Suprapubic skin (tissue), 4 donors: Measurements from ENCODE around the gene SLC35F1. TPM values are rescaled to one million over a fixed set of nuclear protein-coding genes. Genes with fewer than 3 reads are reported as not detected.

Experiments
- DNase-seq, 2 donors: peaks; one replicate each; pipeline ENCODE4 v3.0.0-alpha.2; 2019; ENCODE audit warnings: low spot score in 2 of 2
- H3K27ac ChIP-seq: fragments of 200-600 bp; sonication (generic); one replicate; pipeline ENCODE4 v1.5.1; 2019
- H3K27me3 ChIP-seq: fragments of 200-600 bp; sonication (generic); one replicate; pipeline ENCODE4 v1.5.1; 2019
- H3K36me3 ChIP-seq: fragments of 200-600 bp; sonication (generic); one replicate; pipeline ENCODE4 v1.5.1; 2019
- H3K4me1 ChIP-seq: fragments of 200-600 bp; sonication (generic); one replicate; pipeline ENCODE4 v1.5.1; 2019
- H3K4me3 ChIP-seq: fragments of 200-600 bp; sonication (generic); one replicate; pipeline ENCODE4 v1.5.1; 2019; ENCODE audit warnings: mild to moderate bottlenecking
- H3K9me3 ChIP-seq: fragments of 200-600 bp; sonication (generic); one replicate; pipeline ENCODE4 v1.5.1; 2019
- CTCF ChIP-seq, 2 donors: fragments of 200-600 bp in 1 of 2; fragments of 450-650 bp in 1 of 2; sonication (generic) in 1 of 2; IDR thresholded peaks; one replicate each; pipeline ENCODE4 v1.5.1; 2016 to 2019; ENCODE audit warnings: antibody characterized with exemption in 2 of 2, mild to moderate bottlenecking in 1 of 2, moderate library complexity in 1 of 2
- EP300 ChIP-seq: sonication (generic); formaldehyde crosslinking; IDR thresholded peaks from one replicate; pipeline ENCODE4 v1.6.1; 2017; ENCODE audit warnings: antibody characterized with exemption
- POLR2A ChIP-seq, 2 donors: fragments of 450-650 bp; IDR thresholded peaks; one replicate each; pipeline ENCODE4 v1.6.1; 2017; ENCODE audit warnings: antibody characterized with exemption in 2 of 2, mild to moderate bottlenecking in 2 of 2, moderate library complexity in 2 of 2
- POLR2AphosphoS5 ChIP-seq, 3 donors: sonication (generic); formaldehyde crosslinking; IDR thresholded peaks; one replicate each; pipeline ENCODE4 v1.6.1; 2017; ENCODE audit warnings: antibody characterized with exemption in 3 of 3
- WGBS: methylation state at CpG from one replicate; pipeline ENCODE4 v1.1.5; 2018; 5-methylcytosine and 5-hydroxymethylcytosine counted together
- total RNA-seq, 4 donors: library from RNA; depleted of rRNA; stranded (reverse); fragments of >200 nt; gene quantifications; one replicate each; pipeline ENCODE4 v1.1.0, GENCODE V29; 2016

The SLC35F1 gene
- total RNA-seq, 4 donors from 2014 or later = 0.34 to 1.1 (median 0.95) TPM

DNA sequence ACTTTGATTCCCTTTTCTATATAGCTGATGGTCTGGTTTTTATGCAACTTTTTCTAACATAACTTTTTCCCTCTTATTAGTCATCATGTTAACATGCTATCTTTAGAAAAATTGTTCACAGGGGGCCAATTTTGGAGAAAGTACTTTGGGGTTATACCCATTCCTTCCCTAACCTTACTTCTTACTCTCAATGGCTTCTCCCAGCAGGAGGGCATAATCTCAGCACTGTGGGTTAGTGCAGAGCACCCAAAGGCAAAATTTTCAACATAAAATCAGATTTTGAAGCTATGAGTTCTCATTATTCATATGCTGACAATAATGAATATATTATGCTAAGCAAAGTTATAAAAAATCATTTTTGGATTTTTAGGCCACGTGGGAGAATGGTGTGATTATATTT is 299.2 kb downstream of the SLC35F1 start:
- no peak for TF ChIP-seq CTCF (IDR thresholded peaks at IDR 0.05)
- no peak for TF ChIP-seq EP300
- TF ChIP-seq POLR2A (IDR thresholded peaks at IDR 0.05) = no peak
- TF ChIP-seq POLR2AphosphoS5 (IDR thresholded peaks at IDR 0.05) = no peak
- Histone ChIP-seq H3K4me1 (no peaks in the 10 kb centered on the region), H3K9me3 (no peaks in the 10 kb centered on the region), H3K27ac (no peak overlapping the region), H3K36me3 (no peaks in the 10 kb centered on the region), H3K4me3 (no peak overlapping the region), H3K27me3 (no peaks in the 10 kb centered on the region)
- 43% methylated on average over 1 of the region's 1 CpG for WGBS
- DNase-seq = no peak

GRCh38 chr6:118207947-118208346 is 300.9 kb downstream of the SLC35F1 start:
- Histone ChIP-seq H3K27ac (no peak overlapping the region), H3K36me3 (no peaks in the 10 kb centered on the region), H3K9me3 (no peaks in the 10 kb centered on the region), H3K4me1 (no peaks in the 10 kb centered on the region), H3K27me3 (no peaks in the 10 kb centered on the region), H3K4me3 (no peak overlapping the region)
- WGBS = 95% methylated on average over 10 of the region's 10 CpGs
- no peak for DNase-seq
- no peak for TF ChIP-seq POLR2A (IDR thresholded peaks at IDR 0.05)
- no peak for TF ChIP-seq CTCF (IDR thresholded peaks at IDR 0.05)
- TF ChIP-seq EP300 = no peak
- TF ChIP-seq POLR2AphosphoS5 (IDR thresholded peaks at IDR 0.05) = no peak

GRCh38 chr6:118212451-118213173 is 305.5 kb downstream of the SLC35F1 start:
- DNase-seq = no peak
- no peak overlapping the region for H3K4me3 ChIP-seq
- no peaks in the 10 kb centered on the region for H3K9me3 ChIP-seq
- WGBS = 95% methylated on average over 4 of the region's 4 CpGs
- H3K27me3 ChIP-seq = no peaks in the 10 kb centered on the region
- no peak for TF ChIP-seq POLR2AphosphoS5 (IDR thresholded peaks at IDR 0.05)
- no peak for TF ChIP-seq EP300
- no peak for TF ChIP-seq CTCF (IDR thresholded peaks at IDR 0.05)
- no peak for TF ChIP-seq POLR2A (IDR thresholded peaks at IDR 0.05)
- H3K27ac ChIP-seq = no peak overlapping the region
- no peaks in the 10 kb centered on the region for H3K4me1 ChIP-seq
- no peaks in the 10 kb centered on the region for H3K36me3 ChIP-seq

GRCh38 chr6:118215269-118215668 is 308.2 kb downstream of the SLC35F1 start:
- DNase-seq = no peak
- WGBS = 91% methylated on average over 5 of the region's 5 CpGs
- Histone ChIP-seq H3K4me3 (no peak overlapping the region), H3K27me3 (no peaks in the 10 kb centered on the region), H3K9me3 (no peaks in the 10 kb centered on the region), H3K4me1 (no peaks in the 10 kb centered on the region), H3K27ac (no peak overlapping the region), H3K36me3 (no peaks in the 10 kb centered on the region)
- TF ChIP-seq POLR2AphosphoS5 (IDR thresholded peaks at IDR 0.05) (no peak), CTCF (IDR thresholded peaks at IDR 0.05) (no peak), POLR2A (IDR thresholded peaks at IDR 0.05) (no peak), EP300 (no peak)

DNA sequence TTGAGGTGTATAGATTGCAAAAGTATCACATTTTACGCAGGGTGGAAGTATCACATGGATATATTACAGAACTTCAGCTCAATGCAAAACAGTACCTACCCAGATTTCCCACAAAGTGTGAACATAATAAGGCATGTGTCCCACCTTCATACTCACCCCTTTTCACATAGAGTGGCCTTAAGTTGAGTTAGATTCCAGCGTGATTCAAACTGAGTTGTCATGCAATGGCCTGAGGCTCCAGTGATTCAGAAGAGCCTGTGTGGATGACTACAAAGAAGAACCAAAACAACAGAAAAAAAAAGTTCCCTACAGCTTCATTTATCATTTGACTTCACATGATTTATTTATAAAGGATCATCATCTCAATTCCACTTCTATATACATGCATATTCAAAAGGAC is 309.7 kb downstream of the SLC35F1 start:
- H3K27ac ChIP-seq = no peak overlapping the region
- H3K4me3 ChIP-seq = no peak overlapping the region
- WGBS = 74% methylated on average over 2 of the region's 2 CpGs
- no peaks in the 10 kb centered on the region for H3K27me3 ChIP-seq
- no peaks in the 10 kb centered on the region for H3K4me1 ChIP-seq
- H3K36me3 ChIP-seq = no peaks in the 10 kb centered on the region
- no peak for DNase-seq
- H3K9me3 ChIP-seq = no peaks in the 10 kb centered on the region
- TF ChIP-seq POLR2AphosphoS5 (IDR thresholded peaks at IDR 0.05) (no peak), EP300 (no peak), CTCF (IDR thresholded peaks at IDR 0.05) (no peak), POLR2A (IDR thresholded peaks at IDR 0.05) (no peak)
